Measurements from ENCODE around the gene CHRNA4.

Gene CHRNA4

DNA sequence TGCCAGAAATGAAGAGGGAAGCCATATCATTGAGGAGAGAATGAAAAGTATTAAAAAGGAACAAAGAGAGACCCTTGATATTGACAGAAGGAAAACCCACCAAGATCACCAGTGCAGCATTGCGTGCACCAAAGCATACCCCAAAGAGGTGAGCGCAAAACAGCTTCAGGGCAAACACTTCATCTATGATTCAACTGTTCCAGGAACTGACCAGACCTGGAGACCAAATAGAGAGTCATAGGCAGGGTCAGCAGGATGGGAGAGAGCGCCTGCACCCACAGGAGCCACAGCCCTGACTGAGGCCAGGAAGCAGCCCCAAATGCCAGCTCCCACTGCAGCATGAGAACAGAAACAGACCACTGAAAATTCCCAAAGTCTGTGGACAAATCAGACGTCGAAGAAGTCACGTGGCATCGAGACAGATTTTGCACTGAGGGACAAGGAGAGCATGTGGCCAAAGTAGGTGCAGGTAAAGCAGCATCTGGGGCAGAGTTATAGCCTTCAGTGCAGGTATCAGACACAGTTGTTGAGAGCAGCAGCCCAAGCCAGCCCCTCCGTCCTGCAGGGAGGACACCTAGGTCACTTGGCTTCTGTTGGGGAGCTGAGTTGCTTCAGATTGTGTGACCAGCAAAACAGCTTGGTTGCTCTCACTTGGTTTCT is 29.3 kb downstream of the CHRNA4 start:
- DNase-seq: no peak

DNA sequence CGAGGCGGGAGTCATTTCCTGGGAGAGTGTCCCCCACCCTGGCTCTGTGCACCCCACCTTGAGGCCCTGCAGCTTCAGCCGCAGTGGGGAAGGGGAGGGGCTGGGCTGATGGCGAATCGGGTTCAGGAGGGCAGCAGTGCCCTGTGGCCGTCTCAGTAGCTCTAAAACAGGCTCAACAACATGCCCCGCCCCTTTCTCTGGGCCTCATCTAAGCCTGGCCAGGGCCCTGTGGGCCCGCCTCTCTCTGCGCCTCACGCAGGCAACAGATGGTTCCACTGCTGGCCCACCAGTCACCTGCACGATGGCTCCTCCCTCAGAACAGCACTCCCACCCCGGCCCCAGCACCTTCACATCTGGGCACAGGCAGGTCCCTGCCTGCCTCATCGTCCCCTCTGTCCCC is 30.2 kb downstream of the CHRNA4 start:
- DNase-seq: no peak

DNA sequence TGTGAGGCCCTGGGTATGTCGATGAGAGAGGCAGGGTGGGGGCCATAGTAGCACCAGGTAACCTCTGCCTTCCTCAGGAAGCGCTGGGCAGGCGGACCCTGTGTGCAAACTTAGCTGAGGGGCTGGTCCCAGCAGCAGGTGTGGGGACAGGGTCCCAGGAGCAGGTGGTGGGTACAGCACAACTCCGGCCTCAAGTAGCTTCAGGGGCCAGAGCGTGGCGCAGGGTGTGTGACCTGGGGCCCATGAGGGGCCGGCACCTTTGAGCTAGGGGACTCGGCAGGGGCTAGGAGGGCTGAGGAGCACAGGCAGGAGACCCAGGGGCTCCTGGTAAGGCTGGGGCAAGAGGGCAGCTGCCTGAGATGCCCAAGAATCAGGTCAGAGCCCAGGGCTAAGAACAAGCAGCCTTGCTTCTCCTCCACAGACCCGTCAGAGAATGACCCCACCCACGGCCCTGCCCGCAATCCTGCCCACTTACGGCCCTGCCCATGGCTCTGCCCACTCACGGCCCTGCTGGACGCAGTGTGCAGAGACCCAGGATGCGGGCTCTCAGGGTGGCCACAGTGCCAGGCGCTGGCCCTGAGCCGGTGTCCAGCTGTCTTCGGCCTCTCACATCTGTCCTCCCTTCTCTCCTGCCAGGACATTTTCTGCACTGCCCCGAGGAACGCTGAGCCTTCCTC is 30.9 kb downstream of the CHRNA4 start:
- no peak for DNase-seq

DNA sequence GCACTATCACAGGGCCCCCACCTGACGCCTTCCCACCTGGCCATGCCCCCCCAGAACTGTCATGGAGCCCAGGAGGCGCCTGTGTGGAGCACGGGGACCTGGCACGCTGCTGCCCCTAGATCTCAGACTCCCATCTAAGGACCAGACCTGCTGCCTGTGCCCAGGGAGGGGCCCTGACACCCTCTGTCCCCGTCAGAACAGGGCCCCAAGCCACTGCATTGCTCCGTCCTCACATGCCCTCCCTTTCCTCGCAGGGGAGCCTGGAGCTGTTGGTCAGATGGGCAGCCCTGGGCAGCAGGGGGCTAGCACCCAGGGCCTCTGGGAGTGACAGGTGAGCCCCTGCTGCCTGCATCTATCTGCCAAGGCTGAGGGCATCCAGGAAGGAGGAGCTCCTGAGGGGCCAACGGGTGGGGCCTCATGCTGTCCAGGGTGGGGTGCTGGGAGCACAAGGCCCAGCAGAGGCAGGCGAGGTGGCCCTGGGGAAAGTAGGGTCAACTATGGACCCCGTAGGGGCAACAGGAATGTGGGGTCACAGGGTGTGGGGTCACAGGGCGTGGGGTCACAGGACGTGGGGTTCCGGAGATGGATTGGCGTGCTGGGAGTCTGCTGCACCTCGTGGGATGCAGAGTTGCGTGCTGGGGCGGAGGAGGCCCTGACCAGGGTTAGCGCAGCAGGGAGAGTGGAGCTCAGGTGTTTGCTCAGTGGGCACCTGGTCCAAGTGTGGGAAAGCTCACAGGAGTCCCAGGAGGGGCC is 31.6 kb downstream of the CHRNA4 start:
- DNase-seq: no peak

GRCh38 chr20:63328718-63329275 is 32.4 kb downstream of the CHRNA4 start:
- DNase-seq: no peak

DNA sequence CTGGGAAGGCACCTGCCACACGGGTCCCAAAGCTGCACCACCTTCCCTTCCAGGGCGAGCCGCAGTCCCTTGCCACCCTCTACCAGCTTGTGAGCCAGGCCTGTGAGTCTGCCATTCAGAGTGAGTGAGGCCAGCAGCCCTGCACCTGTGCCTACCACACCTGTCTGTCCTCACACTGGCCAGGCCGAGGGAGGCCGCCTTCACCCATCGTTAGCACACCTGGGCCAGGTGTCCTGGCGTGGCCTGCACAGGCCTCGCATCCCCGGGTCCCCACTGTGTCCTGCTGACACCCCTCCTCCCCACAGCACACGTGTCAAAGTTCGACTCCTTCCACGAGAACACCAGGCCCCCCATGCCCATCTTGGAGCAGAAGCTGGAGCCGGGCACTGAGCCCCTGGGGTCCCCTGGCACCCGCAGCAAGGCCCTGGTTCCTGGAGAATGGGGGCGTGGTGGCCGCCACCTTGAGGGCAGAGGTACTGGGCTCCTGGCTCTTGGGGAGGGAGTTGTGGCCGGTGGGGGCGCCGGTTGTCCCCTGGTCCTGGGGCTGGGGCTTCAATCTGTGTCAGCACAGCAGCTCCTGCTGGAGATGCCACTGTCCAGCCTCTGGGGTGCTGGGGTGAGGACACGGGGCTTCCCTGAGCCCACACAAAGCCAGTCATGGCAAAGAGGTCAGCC is 33.0 kb downstream of the CHRNA4 start:
- no peak for DNase-seq

GRCh38 chr20:63327231-63327745 is 33.9 kb downstream of the CHRNA4 start:
- no peak for DNase-seq

GRCh38 chr20:63326314-63327230 is 34.6 kb downstream of the CHRNA4 start:
- no peak for DNase-seq

GRCh38 chr20:63325554-63326313 is 35.4 kb downstream of the CHRNA4 start:
- DNase-seq: no peak

DNA sequence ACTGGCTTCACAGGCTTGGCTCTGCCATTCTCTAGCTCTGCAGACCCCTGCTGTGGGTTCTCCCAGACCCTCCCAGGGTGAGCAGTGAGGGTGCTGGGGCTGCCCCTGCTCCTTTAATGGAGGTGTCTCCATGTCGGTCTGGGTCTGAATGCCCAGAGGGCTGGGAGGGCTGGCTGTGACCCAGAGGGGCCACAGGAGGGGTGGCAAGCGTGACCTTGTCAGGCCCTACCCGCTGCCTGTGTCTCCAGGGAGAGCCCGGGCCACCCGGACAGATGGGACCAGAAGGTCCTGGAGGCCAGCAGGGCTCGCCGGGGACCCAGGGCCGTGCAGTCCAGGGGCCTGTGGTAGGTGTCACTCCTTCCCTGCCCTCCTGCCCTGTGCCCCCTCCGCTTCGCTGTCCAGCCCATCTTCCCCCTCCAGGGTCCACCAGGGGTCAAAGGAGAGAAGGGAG is 36.1 kb downstream of the CHRNA4 start:
- DNase-seq: no peak

DNA sequence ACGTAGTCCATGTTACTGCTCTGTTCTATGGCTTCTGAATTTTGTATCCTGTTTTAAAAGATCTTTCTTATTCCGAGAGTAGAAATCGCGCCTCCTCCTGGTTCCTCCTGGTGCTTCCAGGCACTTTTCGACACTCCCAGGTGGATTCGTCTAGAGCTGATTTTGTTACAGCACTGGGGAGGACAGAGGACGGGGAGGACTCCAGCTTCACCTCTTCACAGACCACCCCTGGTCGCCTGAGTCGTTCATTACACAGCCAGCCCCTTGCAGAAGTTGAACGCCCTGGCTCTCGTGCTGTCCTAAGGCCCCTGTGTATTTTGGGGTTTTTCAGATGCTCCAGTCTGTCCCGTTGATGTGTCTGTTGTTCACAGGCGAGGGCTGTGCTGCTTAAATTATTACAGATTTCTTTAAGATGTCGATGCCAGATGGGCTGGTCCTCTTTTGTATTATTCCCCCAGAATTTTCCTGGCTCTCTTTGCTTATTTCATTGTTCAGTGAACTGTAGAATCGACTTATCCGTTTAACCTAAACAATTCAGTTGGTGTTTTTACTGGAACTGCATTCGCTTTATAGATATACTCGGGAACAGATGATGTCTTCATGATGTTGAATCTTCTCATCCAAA is 37.7 kb downstream of the CHRNA4 start:
- no peak for DNase-seq

DNA sequence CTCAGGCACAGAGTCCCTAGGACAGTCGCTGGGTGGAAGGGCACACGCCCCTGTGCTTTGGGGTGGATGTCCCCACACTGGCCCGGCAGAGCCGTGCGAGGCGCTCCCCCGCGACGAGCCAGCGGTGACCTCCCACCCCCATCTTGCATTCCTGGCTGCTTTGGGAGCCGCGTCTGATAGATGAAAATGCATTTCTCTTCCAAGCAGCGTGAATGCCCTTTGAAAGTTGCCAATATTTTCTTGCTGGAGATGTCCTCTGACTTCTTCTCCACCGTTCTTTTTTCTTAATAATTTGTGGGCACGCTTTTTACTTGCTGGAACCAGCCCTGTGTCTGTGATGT is 38.2 kb downstream of the CHRNA4 start:
- no peak for DNase-seq

DNA sequence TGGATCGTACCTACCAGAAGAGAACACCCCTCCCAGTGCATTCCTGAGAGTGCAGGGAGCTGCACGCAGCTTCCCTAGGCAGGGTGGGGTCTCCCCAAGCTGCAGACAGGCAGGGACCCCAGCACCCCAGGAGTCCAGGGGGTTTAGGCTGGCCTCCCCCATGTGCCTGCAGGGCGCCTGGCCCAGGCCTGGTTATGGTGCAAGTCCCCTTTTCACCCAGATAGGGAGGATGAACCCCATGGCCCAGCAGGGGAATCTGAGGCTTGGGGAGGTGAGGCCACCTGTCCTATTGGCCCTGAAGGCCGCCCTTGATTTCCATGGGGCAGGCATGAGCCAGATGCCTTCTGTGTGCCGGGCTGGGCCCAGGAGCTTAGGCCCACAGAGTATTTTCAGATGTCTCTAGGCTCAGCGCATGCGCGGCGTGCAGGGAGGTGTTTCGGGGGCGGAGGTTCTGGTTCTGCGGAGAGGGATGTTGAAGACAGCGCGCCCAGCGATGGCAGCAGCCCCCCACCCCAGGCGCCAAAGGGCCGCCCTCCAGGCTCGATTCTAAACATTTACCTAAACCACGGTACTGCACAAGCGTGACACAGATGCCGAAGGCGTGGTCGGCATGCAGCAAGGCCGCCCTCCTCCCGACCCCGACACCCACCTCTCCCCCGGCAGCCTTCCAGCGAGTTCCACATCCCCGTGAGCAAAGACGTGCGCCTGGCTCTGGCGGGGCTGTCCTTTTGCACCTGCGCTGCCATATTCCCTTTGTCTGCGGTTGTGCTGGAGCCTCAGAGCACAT is 38.8 kb downstream of the CHRNA4 start:
- DNase-seq: no peak

DNA sequence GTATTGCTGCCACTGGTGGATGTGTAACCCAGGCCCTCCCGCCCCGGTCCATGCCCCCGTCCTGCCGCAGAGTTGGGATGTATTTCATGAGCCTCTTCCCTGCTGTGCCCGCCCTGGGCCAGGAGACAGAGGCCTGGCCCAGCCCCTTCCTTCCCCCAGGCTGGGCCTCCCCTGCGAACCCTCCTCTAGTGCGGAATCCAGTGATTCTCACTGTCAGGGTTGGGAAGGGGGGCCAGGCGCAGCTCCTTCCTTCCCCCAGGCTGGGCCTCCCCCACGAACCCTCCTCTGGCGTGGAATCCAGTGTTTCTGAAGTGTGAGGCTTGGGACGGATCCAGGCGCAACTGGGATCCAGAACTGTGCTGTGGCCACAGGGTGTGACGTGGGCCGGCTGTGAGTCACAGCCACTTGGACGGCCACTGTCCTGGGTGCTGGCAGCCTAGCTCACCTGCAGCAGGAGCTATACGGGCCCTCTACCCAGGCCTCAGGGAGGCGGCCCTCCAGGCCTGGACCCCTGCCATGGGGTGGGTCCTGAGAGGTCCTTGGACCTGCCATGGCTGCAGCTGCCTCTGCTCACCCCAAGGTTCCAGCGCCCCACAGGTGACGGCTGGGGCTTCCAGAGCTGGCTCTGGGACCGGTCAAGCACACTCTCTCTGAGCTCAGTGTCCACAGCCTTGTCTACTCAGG is 39.9 kb downstream of the CHRNA4 start:
- DNase-seq: no peak

GRCh38 chr20:63320616-63321147 is 40.5 kb downstream of the CHRNA4 start:
- DNase-seq: no peak

DNA sequence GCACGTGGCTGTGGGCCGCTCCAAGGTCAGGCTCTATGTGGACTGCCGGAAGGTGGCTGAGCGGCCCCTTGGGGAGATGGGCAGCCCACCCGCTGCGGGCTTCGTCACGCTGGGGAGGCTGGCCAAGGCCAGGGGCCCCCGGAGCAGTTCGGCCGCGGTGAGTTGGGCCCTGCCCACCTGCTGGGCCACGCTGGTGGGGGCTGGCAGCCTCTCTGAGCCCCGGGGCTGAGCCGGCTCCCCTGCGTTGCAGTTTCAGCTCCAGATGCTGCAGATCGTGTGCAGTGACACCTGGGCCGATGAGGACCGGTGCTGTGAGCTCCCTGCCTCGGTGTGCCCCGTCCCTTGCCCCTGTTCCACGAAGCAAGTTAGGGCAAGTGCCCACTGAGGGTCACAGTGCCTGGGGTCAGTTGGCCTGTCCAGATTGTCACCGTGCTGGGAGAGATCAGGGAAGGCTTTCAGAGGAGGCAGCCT is 41.1 kb downstream of the CHRNA4 start:
- no peak for DNase-seq

DNA sequence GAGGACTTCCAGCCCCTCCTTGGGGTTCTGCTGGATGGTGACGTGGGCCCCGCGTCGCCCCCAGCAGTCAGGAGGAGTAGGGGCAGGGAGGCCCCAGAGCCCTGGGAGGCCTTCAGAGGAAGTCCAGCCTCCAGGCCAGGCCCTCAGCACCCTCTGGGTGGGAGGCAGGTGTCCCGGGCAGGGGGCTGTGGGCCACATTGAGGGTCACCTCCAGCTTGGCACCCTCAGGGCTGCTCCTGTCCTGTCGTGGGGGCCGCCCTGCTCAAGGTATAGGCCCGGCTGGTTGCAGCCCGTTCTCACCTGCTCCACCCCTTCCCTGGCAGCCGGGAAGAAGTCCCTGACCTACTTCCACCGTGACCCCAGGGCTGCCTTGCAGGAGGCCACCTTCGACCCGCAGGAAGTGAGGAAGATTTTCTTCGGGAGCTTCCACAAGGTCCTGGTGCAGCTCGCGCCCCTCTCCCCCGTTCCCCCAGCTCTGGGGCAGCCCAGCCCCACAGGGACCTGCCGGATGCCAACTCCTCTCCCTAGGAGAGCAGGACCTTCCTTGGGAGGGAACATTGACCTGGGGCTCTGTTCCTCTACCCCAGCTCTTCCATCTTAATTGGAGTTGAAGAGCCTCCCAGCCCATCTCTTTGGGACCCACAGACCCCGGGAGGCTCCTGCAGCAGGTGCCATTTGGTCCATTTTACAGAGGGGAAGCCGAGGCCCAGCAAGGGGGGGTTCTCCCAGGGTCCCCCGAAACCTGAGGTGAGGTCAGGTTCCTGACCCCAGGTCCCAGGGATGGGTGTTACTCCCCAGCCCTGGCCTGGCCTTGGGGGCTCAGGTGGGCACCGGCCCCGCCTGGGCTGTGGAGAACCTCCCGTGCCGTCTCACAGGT is 41.7 kb downstream of the CHRNA4 start:
- no peak for DNase-seq
